Pons (tissue), 1 donor: ENCODE measurements around the gene RPTOR.
"Not testable (repeated sequence)": the region's sequence is repeated elsewhere in the genome, so short reads cannot be mapped to it uniquely, and the experiment has no call there.

Experiments
- DNase-seq: peaks from one replicate; pipeline ENCODE4 v3.0.0-alpha.2; 2016; ENCODE audit warnings: low spot score

The RPTOR gene

GRCh38 chr17:80694992-80695912 is 150.6 kb downstream of the RPTOR start:
- DNase-seq, result no peak

DNA sequence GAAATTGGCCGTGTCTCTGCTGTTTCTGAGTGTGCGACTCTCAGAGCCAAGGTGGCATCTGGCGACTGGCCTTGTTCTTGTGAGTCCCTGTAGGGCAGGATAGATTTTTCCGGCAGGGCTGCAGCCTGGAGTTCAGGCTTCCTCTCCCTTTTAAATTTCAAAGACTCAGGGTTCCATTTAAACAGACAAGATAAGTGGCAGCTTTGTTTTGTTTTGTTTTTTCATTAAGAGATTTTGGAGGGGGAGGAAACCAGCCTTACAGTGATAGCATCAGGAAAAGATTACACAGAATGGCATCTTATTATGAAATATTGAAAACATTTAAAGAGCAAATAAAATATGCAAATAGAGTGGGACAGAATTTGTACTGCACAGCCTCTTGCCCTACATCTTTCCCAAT is 151.3 kb downstream of the RPTOR start:
- no peak for DNase-seq

DNA sequence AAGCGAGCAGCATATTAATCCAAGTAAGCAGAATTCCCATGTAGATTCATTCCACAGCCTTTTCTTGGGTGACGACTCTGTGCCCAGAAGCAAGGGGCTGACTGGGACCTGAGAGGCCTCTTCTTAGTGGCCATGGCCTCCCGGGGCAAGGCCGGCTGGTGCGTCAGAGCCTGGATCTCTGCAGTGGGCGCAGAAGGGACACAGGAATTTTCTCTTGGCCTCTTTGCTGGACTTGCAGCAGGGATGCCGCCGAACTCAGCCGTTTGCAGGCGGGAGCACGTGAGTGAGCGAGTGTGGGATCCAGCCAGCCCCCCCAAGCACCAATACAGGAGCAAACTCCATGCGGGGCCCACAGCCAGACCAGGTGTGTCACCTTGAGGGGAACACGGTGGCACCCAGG is 151.8 kb downstream of the RPTOR start:
- no peak for DNase-seq

GRCh38 chr17:80696964-80697363 is 152.3 kb downstream of the RPTOR start:
- DNase-seq, result no peak

- DNase-seq, result no peak
Observed at GRCh38 chr17:80698297-80698696, 153.7 kb downstream of the RPTOR start.

- DNase-seq, result not testable (repeated sequence)
Observed at GRCh38 chr17:80699205-80699604, 154.6 kb downstream of the RPTOR start.

GRCh38 chr17:80701730-80702129 is 157.1 kb downstream of the RPTOR start:
- DNase-seq, result no peak

- no peak for DNase-seq
Observed at GRCh38 chr17:80702315-80703141, 157.9 kb downstream of the RPTOR start.

- DNase-seq, result no peak
Observed at GRCh38 chr17:80703142-80703478, 158.5 kb downstream of the RPTOR start.

DNA sequence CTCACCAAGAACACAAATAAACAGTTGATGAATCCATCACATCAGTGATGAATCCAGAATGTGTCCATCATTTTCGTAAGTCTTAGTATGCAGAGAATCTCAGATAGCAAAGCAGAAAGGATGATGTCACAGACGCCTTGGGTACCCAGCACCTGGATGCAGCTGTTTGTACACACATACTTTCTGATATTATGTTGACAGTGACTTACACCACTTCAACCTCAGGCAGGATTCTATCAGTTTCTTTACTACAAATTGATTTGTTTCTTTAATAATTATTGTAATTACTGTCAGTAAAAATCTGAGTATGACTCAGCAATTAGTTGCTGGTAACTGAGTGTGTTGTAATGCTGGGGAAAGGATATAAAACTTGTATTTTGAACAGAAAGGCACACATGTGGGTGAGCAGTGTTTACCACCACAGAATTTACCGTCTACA is 159.8 kb downstream of the RPTOR start:
- no peak for DNase-seq

DNA sequence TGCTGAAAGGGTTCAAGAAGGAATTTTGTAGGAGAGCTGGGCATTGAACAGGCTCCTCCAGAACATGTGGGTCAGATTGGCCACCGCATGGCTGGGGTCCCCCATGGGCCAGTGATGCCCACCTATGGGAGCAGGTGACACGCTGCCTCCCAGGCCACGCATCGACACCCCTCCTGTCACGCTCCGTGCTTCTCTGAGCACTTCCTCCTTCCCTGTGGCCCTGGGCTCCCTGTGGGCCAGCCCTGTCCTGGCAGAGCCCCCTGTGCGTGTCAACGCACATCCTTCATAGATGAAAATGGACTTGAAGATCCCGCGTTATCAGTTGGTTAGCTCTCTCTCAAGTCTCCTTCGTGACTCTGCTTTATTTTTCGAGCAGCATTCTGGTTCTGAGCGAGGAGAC is 160.3 kb downstream of the RPTOR start:
- DNase-seq, result no peak

DNA sequence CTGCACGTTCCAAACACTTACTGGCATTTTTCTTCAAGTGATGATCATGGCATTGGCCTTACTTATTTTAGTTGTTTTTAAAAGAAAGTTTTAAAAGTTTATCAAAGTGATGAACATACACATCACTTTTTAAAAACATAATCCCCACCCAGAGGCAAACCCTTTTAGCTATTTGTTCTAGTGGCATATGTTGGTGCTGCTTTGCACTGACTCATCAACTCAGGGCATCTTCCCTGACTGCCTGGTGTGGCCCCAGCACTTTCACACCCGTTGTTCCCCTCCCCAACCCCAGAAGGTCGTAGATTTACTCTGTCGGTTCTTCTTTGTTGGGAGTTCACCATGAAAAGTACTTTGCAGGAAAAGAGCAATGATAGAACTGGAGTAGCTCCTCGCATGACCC is 161.3 kb downstream of the RPTOR start:
- no peak for DNase-seq

GRCh38 chr17:80706463-80706867 is 161.8 kb downstream of the RPTOR start:
- DNase-seq, result no peak

GRCh38 chr17:80708480-80708879 is 163.8 kb downstream of the RPTOR start:
- DNase-seq, result no peak

DNA sequence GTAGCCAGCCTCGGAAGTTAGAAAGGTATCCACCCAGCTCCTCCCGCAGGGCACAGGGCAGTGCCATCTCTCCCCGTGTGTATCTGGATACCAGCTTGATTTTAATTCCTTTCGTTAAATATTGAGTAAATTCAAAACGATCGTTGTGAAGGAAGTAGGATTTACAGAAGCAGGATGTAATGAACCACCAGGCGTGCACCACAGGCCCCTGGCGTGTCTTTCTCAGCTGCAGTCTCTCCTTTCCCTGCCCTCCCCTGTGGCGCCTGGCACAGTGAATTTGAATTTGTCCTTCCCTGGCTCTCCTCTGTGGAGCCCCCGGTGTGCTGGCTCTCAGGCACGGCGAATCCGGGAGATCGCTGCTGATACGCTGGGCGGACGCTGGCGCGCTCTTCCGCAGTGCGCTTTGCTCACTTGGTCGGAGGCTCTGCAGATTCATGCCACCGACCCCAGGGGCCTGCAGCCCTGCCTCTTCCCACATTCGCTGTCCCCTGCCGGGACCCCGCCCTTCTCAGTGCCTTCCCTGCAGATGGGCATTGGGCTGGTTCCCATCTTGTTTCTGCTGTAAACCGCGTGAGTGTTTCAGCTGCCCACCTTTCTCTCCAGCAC is 164.6 kb downstream of the RPTOR start:
- no peak for DNase-seq

DNA sequence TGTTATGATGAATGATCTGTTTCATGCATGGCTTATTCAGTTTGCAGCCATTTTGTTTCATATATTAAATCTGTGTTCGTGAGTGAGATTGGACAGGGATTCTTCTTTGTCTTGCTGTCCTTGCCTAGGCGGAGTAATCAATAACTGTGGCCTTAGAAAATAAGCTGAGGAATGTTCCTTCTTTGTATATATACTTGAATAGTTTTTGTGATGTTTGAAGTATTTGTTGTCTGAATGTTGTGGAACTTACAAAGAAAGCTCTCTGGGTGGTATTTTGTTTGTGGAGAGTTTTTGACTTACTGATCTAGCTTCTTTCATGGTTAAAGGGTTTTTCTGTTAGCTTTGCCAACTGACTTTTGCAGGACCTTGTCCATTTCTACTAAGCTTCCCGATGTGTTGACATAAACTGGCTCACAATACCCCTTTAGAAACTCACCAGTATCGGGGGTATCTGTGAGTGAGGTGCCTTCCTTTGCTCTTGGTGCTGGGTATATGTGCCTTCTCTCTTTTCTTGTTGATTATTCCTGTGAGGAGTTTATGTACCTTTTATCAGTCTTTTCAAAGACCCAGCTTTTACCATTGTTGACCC is 166.2 kb downstream of the RPTOR start:
- DNase-seq, result no peak

DNA sequence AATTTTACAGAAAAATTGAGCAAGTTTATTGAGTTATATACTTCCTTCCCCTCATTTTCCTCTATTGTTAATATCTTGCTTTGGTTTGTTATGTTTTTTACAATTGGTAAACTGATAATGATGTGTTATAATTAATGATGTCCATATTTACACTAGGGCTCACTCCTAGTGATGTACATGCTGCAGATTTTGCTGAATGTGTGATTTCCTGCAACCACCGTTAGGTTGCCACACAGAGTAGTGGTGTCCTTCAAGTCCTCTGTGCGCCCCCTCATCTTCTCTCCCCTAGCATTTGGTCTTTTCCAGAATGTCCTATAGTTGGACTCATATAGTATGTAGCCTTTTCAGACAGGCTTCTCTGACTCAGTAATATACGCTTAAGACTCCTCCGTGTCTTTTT is 167.5 kb downstream of the RPTOR start:
- DNase-seq, result no peak

- no peak for DNase-seq
Observed at GRCh38 chr17:80712606-80713005, 168.0 kb downstream of the RPTOR start.

DNA sequence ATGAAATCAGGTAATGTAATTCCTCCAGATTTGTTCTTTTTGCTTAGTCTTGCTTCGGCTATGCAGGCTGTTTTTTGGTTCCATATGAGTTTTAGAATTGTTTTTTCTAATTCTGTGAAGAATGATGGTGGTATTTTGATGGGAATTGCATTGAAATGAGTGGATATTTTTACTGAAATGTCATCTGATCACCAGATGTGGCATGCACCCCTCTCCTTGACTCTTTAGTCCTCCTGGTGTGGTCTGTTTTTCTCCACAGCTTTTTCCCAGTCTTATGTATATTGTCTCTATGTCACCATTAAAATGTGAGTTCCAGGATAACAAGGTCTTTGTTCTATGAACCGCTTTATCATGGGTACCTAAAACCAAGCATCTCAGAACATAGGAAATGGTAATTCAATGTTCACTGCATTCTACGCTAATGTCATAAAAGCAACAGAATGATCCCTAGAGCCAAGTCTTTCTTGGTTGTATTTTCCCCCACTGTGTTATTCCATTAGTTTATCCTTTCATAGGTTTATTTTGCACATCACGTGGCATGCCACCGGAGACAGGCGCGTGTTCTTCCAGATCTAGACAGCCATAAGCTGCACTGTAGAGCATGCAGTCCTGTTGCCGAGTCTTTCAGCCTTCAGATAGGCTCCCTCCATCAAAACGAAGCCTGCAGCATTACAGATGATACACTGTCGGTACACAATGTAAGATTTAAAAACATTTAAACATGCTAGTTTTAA is 172.5 kb downstream of the RPTOR start:
- no peak for DNase-seq

- no peak for DNase-seq
Observed at GRCh38 chr17:80717720-80718083, 173.1 kb downstream of the RPTOR start.

- DNase-seq, result peak; percentile 75
Observed at GRCh38 chr17:80718428-80718827, 173.8 kb downstream of the RPTOR start.

GRCh38 chr17:80719449-80719848 is 174.8 kb downstream of the RPTOR start:
- DNase-seq, result no peak
